ENCODE results near the gene CYP26B1.

CYP26B1 gene

DNA sequence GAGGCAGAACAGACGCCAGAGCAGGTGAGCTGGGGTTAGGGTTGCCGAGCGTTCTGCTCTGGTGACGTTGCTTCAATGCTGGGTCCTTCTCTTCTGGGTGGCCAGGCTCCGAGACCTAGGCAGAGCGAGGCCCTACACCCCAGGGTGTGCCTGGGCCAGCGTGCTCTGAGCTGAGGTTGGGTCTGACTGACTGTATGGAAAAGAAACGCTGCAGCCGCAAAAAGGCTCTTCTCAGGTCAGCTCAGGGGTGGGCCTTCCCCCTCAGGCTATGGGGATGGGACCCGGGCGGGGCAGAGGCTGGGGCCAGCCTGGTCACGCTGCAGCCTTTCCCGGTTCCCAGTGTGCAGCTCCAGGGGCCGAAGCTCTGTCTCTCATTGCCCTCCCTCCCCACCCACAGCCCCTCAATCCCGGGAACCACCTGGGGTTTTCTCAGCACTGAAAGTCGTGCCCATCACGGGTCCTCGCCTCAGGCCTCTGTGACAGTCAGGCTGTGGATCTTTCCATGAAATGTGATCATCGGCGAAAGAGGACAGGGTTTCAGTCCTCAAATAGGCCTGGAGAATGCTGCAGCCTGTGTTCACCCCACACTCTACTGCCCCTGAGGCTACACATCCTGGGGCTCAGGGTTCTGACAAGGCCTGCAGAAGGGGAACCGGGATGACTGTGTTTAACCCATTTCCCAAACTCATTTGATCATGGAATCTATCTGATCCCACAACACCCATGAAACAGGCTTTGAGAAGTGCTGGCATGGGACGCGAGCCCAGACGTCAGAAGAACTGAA lies 19.4 kb downstream of the CYP26B1 start:
- DNase-seq: no peak

DNA sequence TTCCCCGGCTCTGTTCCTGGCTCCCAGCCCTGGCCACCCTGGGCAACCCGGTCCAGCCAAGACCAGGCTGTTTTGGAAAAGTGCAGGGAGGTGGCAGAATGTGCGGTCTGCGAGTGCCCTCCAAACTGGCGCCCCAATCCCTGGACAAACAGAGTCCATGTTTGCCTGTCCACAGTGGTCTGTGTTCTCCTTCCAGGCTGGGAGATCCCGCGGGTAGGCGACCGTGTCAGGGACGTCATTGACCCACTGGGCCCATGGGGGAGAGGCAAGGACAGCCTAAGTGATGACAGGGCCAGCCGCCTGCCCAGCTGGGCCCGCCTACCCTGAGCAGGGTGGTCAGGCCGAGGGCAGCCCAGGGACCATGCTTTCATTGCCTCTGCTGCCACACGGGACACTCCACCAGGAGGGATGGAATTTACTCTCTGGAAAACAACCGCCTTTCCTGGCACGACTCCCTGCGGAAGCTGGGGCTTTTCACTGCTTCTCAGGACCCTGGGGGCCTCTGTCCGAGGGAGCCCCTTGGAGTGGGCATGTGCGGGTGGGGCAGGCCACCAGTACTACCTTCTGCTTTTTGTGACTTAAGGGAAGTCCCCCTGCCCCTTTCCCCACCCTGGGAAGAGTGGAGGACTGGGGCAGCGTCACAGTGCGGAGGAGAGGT lies 20.1 kb downstream of the CYP26B1 start:
- no peak for DNase-seq

DNA sequence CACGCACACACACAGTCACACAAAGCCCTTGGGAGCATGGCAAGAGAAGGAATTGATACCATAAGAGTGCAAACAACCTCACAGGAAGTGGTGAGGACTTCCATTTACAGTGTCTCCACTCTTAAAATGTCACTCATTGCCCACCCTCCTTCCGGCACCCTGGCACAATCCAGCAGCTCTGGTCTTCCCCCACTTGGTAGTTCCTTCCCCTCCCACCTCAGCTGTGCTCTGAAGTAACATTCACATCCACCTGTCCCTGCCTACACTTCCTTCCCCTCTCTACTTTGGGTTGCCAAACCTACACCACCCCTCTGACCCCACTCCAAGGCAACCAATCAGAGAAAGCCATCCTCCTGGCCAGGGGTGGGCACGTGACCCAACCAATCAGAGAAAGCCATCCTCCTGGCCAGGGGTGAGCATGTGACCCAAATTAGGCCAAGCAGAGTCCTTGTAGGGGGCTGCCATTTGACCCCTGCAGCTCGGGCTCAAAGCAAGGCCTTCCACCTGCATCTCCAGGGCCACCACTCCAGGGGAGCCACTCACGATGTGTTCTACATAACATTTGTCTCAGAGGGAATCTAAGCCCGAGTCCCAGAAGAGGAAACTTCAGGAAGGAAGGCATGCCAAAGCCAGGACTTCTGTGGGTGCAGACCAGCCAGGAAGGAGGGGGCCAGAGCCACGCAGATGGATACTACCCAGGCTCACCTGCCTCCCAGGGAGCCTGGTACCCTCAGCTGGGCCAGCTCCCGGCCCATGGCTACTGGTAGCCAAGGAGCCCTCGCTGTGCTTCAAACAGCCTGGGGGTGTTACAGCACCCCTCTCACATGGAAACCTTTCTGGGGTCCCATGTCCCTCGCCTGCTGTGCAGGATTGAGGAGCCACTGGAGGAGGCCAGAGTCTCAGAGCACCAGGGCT lies 21.2 kb downstream of the CYP26B1 start:
- DNase-seq: no peak

DNA sequence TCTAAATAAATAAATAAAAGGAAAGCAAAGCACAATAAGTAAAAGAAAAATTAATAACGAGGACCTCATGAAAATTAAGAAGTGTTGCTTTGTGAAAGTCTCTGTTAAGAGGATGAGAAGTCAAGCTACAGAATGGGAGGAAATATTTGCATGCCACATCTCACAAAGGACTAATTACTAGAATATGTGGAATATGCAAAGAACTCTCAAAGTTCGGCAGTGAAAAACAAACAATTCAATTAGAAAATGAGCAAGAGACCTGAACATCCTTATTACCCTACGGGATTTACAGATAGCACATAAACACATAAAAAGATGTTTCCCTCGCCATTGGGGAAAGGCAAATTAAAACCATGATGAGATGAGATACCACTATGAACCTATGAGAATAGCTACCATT lies 23.3 kb downstream of the CYP26B1 start:
- peak; percentile 56 for DNase-seq

DNA sequence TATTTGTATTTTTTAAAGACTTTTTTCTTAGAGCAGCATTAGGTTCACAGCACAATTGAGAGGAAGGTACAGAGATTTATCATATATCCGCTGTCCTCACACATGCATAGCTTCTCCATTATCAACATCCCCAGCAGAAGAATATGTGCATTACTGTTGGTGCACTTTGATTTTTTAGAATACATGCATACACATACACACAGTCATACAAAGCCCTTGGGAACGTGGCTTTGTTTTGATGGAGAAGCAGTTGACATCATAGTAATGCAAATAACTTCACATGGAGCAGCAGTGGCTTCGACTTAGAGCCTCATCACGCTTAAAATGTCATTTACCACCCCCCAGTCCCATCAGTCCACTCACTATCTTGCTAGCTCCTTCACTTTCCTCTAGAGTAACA lies 26.5 kb downstream of the CYP26B1 start:
- DNase-seq: no peak

DNA sequence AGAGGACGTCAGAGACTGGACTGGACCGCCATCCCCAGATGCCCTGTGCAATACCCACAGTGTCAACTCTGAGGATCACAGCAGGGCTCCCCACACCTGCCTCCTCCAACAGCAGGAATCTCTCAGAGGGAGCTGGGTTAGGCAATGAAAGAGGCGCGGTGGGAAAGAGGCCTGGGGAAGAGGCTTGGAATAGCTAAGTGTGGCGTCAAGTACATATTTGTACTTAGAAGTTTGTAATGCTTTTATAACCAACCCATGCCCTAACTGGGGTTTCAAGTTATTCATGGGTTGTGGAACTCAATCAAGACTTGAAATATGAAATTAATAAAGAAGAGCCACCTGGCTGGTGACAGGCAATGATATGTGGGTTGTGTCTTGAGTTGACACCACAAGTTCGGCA lies 28.7 kb downstream of the CYP26B1 start:
- no peak for DNase-seq

DNA sequence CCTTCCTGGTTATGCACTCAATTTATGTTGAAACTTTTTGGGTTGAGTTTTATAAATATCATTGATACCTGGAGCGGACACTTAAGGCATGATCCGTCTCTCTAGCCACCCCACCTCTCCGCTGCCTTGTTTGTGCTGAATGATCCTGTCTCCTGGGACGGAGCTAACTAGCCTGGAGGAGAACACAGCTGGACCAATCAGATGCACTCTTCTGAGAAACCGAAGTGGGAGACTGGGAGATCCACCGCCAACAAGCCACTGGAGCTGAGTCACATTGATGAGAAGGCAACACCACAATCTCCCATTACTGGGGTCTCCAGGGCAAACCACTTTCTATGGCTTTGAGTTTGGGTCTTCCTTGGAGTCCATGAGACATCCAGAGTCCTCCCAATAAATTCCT lies 29.3 kb downstream of the CYP26B1 start:
- DNase-seq: no peak

DNA sequence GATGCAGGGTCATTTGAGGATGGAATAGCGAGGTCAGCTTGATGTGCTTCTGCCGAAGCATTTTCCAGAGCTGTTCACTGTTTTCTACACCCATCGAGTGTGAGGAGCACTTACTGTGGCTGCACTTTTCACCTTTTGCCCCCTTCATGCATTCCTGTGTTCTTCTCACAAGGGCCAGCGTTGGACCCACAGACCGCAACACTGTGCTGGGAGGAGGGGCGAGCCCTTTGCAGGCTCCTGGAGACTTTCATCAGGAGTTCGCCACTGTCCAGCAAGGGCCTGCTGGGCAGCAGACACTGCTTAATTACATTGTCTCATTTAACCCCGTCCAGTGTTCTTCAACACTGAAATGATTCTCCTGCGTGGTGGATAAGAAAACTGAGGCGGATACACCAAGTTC lies 29.9 kb downstream of the CYP26B1 start:
- no peak for DNase-seq

DNA sequence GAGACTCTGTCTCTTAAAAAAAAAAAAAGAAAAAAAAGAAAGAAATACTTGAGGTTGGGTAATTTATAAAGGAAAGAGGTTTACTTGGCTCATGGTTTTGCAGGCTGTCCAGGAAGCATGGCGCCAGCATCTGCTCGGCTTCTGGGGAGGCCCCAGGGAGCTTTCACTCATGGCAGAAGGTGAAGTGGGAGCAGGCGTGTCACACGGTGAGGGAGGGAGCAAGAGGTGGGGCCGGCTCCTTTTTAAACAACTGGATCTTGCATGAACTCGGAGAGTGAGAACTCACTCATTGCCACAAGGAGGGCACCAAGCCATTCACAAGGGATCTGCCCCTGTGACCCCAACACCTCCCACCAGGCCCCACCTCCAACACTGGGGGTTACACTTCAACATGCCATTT lies 30.6 kb downstream of the CYP26B1 start:
- no peak for DNase-seq

DNA sequence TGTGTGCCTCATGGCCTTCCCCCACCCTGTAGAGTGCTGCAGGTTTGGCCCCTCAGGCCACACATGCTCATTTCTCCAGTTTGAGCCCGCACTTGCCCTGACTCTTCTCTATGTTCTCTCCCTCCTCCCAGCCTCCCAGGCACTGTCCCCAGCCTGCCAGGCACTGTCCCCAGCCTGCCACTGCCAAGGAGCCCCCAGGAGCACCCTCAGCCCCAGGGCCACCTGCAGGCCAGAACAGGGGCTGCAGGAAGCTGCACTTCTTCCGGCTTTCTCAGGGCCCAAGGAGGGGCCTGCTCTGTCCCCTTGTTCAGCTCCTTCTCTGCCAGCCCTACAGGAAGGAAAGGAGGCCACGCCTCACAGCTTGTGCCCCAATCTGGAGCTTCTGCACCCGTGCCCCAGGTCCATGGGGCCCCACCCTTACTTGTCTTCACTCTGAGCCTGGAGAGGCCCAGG lies 31.6 kb downstream of the CYP26B1 start:
- no peak for DNase-seq

DNA sequence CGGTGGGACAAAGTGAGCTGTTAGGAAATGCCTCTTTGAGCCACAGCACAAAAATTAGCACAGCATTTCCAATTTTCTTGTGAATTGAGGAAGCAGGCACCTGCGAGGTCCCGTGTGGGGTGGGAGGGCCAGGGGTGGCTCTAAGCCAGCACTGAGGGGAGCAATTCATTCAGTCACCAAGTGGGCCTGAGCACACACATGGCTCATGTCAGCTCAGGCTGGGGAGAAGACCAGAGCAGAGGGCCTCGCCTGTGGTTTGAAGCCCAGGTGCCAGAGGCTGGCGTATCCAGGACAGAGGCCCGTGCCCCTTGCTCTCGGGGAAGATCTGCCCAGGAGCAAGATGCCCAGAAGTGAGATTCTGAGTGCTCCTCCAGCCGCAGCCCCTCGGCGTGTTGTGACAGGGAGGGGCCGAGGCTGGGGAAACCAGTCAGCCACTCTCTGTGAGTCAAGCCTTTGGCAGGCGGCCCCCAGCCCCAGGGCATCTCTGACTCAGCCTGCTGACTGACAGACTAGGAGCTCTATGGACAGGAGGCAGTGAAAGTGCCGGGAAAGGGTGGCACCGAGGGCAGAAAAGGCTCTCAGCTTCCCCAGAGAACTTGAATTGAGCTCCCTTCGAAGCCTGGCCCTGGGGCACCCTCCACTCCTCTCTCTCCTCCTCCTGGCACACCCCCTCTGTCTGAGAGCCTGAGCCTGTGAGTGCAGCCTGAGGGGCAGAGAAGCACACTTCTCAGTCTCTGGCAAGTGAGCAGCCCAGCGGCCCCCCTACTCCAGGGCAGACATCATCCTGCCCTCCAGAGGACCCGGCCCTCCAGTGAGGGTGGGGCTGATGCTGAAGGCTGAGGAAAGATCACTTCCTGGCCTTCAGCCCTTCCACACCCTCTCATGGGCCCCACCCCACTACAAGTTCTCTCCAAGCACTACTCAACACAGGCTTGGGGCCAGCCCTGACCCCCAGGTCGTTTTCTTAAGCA lies 32.3 kb downstream of the CYP26B1 start:
- DNase-seq: no peak

DNA sequence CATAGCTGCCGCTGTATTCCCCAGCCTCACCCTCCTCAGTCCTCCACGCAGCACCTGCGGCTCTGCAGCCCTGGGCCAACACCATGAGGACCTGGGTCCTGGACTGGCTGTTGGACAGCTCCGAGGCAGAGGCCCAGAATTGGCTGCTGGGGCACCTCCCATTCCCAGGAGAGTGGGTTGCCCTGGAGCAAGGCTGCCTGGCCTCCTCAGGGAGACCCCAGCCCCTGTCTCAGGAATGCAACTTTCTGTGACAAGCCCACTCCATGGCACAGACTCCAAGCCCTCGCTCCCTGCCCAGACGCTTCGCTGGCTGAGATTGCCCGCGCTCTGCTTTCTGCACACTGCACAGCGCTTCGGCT lies 33.0 kb downstream of the CYP26B1 start:
- DNase-seq: no peak

DNA sequence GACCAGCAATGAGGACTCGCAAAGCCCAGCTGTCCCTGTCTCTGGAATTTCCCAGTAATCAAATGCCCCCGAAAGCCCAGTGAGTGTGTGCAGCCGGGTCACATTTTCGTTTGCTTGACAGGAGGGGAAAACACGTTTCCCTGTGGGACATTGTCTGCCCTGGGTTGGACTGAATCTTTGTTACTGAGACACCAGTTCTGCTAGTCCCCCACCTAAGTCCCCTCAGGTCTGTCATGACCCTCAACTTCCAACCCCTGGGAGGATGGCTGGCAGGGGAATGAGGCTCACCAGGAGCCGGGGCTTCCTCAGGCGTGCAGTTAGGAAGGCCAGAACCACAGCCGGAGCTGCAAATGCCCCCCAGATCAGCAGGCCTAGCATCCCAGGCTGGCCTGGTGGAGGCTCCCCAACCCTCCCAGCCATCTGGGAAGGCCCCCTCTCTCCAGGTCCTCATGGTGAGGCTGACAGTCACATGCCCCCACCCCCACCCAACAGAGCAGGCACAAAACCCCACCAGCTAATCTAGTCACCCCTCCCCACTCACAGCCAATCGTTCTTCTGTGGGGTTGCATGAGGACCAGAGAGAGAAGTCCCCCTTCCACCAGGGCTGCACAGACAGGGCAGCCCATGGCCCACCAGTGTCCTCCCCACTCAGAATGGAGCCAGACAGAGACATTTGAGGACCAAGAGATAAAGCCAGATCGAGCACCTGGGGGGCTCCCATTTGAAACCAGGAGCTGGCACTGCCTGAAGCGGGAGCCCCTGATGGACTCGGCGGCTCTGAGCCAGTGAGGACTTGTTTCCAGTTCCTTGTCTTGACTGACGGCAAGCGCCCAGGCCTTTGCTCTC lies 33.6 kb downstream of the CYP26B1 start:
- no peak for DNase-seq

DNA sequence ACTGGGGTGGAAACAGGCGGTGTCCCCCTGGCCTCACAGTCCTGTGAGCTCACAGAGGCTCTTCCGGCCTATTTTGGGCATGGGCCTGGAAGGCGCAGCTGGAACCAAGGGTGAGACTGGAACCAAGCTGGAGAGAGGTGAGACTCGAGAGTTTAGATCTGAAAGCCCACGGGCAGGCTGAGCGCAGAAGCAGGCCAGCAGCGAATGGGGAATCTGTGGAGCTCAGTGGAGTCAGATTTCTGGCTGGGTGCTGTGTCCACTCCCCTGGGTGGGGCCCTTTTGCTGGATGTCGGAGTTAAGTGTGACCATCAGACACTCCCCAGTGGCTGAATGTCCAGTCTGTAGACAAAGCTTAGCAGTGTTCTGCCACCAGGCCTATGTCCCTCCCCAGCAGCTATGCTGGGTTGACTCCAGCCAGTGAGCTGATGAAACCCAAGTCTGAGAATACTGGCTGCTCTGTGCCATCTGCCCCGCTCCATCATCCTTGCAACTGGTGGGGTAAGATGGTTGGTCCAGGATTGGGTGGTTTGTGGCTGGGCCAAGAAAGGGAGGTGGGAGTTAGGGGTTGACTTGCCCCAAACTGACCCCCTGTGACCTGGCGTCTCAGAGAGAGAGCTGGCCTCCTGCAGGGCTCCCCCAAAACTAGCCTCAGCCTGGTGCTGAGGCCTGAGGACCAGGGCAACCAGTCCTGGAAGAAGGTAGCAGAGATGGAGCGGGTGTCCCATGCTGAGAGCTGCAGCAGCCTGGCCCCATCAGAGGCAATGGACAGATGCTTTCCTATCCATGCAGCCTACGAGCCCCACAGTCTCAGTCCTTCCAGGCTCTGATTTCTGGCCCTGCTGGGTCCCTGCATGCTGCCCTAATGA lies 34.4 kb downstream of the CYP26B1 start:
- DNase-seq: no peak

DNA sequence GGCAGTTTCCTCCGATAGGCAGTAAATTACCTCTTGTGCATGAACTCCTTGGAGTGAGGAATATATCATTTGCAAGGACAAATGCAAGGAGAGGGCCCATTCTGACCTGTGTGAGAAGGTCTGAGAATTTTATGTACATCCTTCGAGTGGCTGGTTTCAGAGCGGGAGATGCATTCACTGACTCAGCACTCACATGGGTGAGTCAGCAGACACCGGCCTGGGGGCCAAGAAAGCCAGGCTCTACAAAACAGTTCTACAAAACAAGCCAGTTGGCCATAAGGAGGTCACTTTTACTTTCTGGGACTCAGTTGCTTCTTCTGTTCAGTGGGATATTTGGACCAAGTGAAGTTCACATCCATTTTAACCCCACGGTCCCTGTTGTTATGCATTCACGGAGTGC lies 35.3 kb downstream of the CYP26B1 start:
- DNase-seq: no peak

DNA sequence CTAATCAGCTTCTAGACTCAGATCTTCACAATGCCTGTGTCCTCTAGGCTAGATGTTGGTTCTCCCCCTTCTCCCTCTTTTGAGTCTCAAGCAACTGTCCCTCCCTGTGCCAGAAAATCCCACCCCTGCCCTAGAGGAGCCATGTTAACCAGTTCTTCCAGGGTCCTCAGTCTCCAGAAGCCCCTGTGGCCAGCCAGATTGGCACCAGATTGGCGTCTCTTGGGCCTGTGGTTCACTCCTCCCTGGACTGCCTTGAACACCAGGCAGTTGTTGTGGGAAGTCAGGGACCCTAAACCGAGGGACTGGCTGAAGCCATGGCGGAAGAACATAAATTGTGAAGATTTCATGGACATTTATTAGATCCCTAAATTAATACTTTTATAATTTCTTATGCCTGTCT lies 36.6 kb downstream of the CYP26B1 start:
- no peak for DNase-seq

DNA sequence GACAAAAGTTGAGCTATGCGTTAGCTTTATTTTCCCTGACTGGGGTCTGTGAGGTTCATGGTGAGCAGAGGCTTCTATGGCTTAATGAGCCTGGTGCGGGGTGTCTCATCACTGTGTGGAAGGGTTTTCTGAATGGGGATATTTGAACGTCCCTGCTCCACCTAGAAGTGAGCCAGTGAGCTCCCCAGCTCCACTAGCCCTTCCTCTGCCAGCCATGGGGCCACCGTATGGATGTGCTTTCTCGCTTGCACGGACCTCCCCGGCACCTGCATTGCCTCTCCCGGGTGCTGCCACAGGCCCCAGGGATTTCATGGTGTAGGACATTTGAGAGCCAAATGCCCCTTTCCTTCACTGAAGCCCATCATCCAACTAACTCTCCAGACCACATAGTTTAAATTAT lies 37.8 kb downstream of the CYP26B1 start:
- no peak for DNase-seq

DNA sequence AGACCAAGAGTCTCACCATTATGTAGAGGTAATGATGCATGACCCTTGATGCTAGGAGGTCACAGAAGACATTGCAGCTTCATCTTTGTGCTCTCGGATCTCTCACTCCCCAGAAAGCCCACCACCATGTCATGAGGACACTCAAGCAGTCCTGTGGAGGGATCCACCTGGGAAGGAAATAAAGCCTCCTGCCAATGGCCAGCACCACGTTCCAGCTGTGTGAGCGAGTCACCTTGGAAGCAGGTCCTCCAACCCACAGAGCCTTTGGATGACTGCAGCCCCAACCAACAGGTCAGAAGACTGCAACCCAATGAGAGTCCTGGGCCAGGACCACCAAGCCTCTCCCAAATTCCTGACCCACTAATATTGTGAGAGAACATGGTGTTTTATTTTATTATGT lies 38.4 kb downstream of the CYP26B1 start:
- DNase-seq: no peak

DNA sequence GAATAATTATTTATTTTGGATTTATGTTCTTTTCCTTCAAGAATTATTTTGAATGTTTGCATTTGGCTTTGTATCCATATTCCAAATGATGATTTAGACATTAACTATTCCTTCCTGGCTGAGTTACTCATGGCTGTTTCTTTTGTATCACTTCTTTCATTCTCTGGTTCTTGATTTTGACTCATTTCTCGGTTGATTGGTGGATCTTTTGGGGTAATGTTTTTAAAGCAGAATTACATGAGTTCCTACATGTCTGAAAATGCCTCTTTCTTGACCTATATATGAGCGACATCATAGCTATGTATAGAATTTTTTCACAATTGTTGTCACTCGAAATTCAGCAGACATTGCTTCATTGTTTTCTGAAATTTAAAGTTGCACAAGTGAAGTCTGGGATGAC lies 39.5 kb downstream of the CYP26B1 start:
- DNase-seq: no peak

DNA sequence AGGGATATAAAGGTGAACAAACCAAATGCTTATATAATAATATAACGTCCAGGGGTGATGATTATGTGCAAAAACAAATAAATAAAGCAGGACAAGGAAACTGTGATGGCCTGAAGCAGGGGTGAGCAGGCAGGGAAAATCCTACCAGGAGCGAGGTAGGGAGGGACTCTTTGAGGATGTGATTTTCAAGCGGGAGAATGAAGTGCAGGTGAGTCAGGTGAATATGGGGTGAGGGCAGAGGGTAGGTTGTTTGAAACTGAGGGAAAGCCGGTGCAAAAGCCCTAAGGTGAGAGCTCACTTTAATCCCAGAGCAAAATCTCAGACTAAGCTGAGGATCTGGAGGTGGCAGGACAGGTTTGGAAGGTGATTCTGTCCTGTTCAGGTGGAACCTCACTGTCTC lies 40.7 kb downstream of the CYP26B1 start:
- no peak for DNase-seq
